HepG2 (cell line): ENCODE measurements around the gene PEAK3. TPM values are rescaled to one million over a fixed set of nuclear protein-coding genes. Genes with fewer than 3 reads are reported as not detected.
A peak's percentile ranks its signal among the peaks of the same experiment; 100 is the strongest.

Source experiments
- AHDC1 ChIP-seq: sonication (generic); formaldehyde crosslinking; IDR thresholded peaks from 2 replicates; pipeline ENCODE4 v1.5.1; 2020; ENCODE audit warnings: mild to moderate bottlenecking, missing genetic modification reagents, borderline replicate concordance
- BRCA1 ChIP-seq: sonication (generic); formaldehyde crosslinking; IDR thresholded peaks from 2 replicates; pipeline ENCODE4 v1.4.0; 2020; ENCODE audit warnings: missing genetic modification reagents
- BRF2 ChIP-seq: sonication (generic); formaldehyde crosslinking; IDR thresholded peaks from 2 replicates; pipeline ENCODE4 v1.8.1; 2022; ENCODE audit warnings: mild to moderate bottlenecking, missing genetic modification reagents
- GABPA ChIP-seq, 2 experiments: IDR thresholded peaks; 2 replicates each; pipeline ENCODE4 v1.6.1; 2011 to 2016; ENCODE audit warnings: low read depth in 2 of 2, low read length in 1 of 2, missing biosample characterization in 1 of 2, missing genetic modification characterization in 1 of 2
- GATAD2A ChIP-seq: IDR thresholded peaks from 2 replicates; pipeline ENCODE4 v1.6.1; 2016
- KDM4B ChIP-seq: sonication (generic); formaldehyde crosslinking; IDR thresholded peaks from 2 replicates; pipeline ENCODE4 v1.4.0; 2020; ENCODE audit warnings: missing genetic modification reagents
- POLR2A ChIP-seq, 2 experiments: IDR thresholded peaks; 2 replicates each; pipeline ENCODE4 v1.6.1; 2011; ENCODE audit warnings: low read depth in 2 of 2, low read length in 2 of 2, mild to moderate bottlenecking in 1 of 2, moderate library complexity in 1 of 2; ENCODE audit not compliant: insufficient read depth in 1 of 2
- RXRB ChIP-seq: IDR thresholded peaks from 2 replicates; pipeline ENCODE4 v1.6.1; 2016; ENCODE audit warnings: borderline replicate concordance, missing genetic modification reagents, missing compliant biosample characterization
- SALL1 ChIP-seq: sonication (generic); formaldehyde crosslinking; IDR thresholded peaks from 2 replicates; pipeline ENCODE4 v1.8.0; 2022; ENCODE audit warnings: mild to moderate bottlenecking, missing genetic modification reagents
- SIX4 ChIP-seq: sonication (generic); formaldehyde crosslinking; IDR thresholded peaks from 2 replicates; pipeline ENCODE4 v1.4.0; 2020; ENCODE audit warnings: missing genetic modification reagents
- SKI ChIP-seq: fragments of 450-650 bp; IDR thresholded peaks from one replicate; pipeline ENCODE4 v1.6.1; 2018; ENCODE audit warnings: mild to moderate bottlenecking; ENCODE audit not compliant: partially characterized antibody
- USF2 ChIP-seq, 2 experiments: sonication (generic) in 1 of 2; formaldehyde crosslinking in 1 of 2; IDR thresholded peaks; 2 replicates each; pipeline versions ENCODE4 v1.5.1 to v1.6.1; 2011 to 2020; ENCODE audit warnings: borderline replicate concordance in 1 of 2, low read depth in 1 of 2, low read length in 1 of 2, mild to moderate bottlenecking in 1 of 2, missing genetic modification reagents in 1 of 2, moderate library complexity in 1 of 2
- ZFY ChIP-seq: sonication (generic); formaldehyde crosslinking; IDR thresholded peaks from 2 replicates; pipeline ENCODE4 v1.4.0; 2020; ENCODE audit warnings: missing genetic modification reagents
- ZNF256 ChIP-seq: sonication (generic); formaldehyde crosslinking; conservative IDR thresholded peaks from 2 replicates; pipeline ENCODE4 v1.4.0; 2020; ENCODE audit warnings: missing genetic modification reagents
- polyA plus RNA-seq, 8 experiments: library from polyadenylated mRNA; depleted of rRNA in 3 of 8; stranded (reverse) in 7 of 8; unstranded in 1 of 8; fragments of >200 nt; fragmentation: Illumina TruSeq in 4 of 8; extraction: Trizol in 4 of 8; gene quantifications; 2 replicates each; pipeline versions ENCODE4 v1.2.1 to v1.2.3, GENCODE V29; 2011 to 2016; ENCODE audit warnings: low read depth in 4 of 8, missing spikeins in 1 of 8, mixed read lengths in 1 of 8; ENCODE audit not compliant: insufficient read depth in 1 of 8
- total RNA-seq, 5 experiments: library from RNA; depleted of rRNA; stranded (reverse); fragments of >200 nt; fragmentation: Illumina TruSeq; extraction: Trizol; gene quantifications; 2 replicates each; pipeline ENCODE4 v1.2.3, GENCODE V29; 2016; ENCODE audit warnings: low read depth in 1 of 5
- TF ChIP-seq, protein P1 (sequence below): sonication (generic); formaldehyde crosslinking; IDR thresholded peaks from 2 replicates; pipeline ENCODE4 v1.5.0; 2020; ENCODE audit warnings: mild to moderate bottlenecking, missing genetic modification reagents, borderline replicate concordance

Gene PEAK3
- total and polyA plus RNA-seq, 2 of the 13 experiments (the other 11 are each of a cell fraction or from before 2014, with no cell fraction given) = not detected

GRCh38 chr19:2330632-2331284 lies 48.8 kb upstream of the PEAK3 start (continued):
- TF ChIP-seq GABPA (IDR thresholded peaks at IDR 0.05; ENCODE audit: low read depth, low read length) = no peak
- TF ChIP-seq GABPA (CRISPR knock-in tag; IDR thresholded peaks at IDR 0.05; ENCODE audit: low read depth) = peak; percentile 46; the same call in 1 of the 2 replicates
- peak; percentile 70 for TF ChIP-seq SALL1 (CRISPR knock-in tag)
- peak; percentile 60; the same call in 1 of the 2 replicates for TF ChIP-seq SIX4
- 0 out of 2 replicates have a peak, but pooled peaks have one; percentile 45 for TF ChIP-seq BRF2
- TF ChIP-seq KDM4B = no peak
- TF ChIP-seq ZNF256 (CRISPR knock-in tag) = no peak
- TF ChIP-seq USF2 (IDR thresholded peaks at IDR 0.05; ENCODE audit: low read depth, low read length) = no peak
- TF ChIP-seq USF2 (CRISPR knock-in tag; IDR thresholded peaks at IDR 0.05; ENCODE audit: borderline replicate concordance) = no peak
- peak; percentile 47; the same call in 1 of the 2 replicates for TF ChIP-seq RXRB
- TF ChIP-seq AHDC1 (CRISPR knock-in tag) = 0 out of 2 replicates have a peak, but pooled peaks have one; percentile 37
- TF ChIP-seq SKI = peak; percentile 19
- peak; percentile 77 for TF ChIP-seq GATAD2A (CRISPR knock-in tag)
- TF ChIP-seq BRCA1 (CRISPR knock-in tag) = 0 out of 2 replicates have a peak, but pooled peaks have one; percentile 35
- peak; percentile 59 for TF ChIP-seq ZFY (CRISPR knock-in tag)
- TF ChIP-seq, protein P1, sequence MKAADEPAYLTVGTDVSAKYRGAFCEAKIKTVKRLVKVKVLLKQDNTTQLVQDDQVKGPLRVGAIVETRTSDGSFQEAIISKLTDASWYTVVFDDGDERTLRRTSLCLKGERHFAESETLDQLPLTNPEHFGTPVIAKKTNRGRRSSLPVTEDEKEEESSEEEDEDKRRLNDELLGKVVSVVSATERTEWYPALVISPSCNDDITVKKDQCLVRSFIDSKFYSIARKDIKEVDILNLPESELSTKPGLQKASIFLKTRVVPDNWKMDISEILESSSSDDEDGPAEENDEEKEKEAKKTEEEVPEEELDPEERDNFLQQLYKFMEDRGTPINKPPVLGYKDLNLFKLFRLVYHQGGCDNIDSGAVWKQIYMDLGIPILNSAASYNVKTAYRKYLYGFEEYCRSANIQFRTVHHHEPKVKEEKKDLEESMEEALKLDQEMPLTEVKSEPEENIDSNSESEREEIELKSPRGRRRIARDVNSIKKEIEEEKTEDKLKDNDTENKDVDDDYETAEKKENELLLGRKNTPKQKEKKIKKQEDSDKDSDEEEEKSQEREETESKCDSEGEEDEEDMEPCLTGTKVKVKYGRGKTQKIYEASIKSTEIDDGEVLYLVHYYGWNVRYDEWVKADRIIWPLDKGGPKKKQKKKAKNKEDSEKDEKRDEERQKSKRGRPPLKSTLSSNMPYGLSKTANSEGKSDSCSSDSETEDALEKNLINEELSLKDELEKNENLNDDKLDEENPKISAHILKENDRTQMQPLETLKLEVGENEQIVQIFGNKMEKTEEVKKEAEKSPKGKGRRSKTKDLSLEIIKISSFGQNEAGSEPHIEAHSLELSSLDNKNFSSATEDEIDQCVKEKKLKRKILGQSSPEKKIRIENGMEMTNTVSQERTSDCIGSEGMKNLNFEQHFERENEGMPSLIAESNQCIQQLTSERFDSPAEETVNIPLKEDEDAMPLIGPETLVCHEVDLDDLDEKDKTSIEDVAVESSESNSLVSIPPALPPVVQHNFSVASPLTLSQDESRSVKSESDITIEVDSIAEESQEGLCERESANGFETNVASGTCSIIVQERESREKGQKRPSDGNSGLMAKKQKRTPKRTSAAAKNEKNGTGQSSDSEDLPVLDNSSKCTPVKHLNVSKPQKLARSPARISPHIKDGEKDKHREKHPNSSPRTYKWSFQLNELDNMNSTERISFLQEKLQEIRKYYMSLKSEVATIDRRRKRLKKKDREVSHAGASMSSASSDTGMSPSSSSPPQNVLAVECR = peak; percentile 77; the same call in 1 of the 2 replicates
- TF ChIP-seq POLR2A (IDR thresholded peaks at IDR 0.05; ENCODE audit: insufficient read depth in 1 of 2, low read depth in 2 of 2, low read length in 2 of 2) = peak in 1 of 2 experiments; percentile 88; a peak in 2 of 4 replicates
